GM19452 (cell line): ENCODE results near the gene CPNE2.
"Not testable (repeated sequence)": the region's sequence is repeated elsewhere in the genome, so short reads cannot be mapped to it uniquely, and the experiment has no call there.

ENCODE experiments used
- ATAC-seq: cut with Tn5 transposase; IDR thresholded peaks from one replicate; pipeline ENCODE4 v1.9.1; 2021; ENCODE audit not compliant: unreplicated experiment

The CPNE2 gene

DNA sequence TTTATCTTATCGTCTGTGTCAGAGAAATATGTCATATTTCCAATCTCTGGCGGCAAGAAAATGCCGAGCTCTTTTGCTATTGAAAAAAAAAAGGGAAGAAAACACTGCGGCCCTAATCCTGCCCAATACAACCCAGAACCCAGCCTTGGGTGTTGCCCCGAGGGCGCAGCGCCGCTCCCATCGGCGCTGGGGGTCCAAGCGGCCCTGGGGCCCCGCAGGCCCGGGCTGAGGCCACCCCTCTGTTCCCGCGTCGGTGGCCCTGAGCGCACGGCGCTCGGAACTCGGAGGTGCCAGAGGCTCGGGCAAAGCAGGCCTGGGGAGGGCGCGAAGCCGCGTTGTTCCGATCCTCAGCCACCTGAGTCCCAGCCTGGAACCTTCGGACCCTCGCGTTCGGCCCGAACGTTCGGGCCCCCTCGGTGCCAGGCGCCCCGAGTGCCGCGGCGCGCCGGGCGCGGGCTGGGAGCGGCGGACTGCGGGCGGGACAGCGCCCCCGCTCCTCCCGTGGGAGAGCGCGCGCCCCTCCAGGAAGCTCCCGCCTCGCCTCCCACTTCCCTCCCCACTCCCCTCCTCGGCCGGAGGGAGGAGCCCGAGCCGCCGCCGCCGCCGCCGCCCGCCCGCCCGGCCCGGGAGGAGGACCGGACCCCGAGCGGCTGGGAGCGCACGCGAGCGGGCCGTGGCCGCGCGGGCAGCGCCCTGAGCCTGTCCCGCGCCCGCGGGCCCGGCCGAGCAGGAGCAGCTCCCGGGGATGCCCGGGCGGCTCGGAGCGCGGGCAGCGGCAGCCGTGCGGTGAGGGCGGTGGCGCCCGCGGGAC, at the start of gene CPNE2:
CPNE2 (plus strand) TSS at position 609 of the 811 bp plus-strand sequence. CDS start 18,160 bp downstream, outside the sequence.
- no peak for ATAC-seq

DNA sequence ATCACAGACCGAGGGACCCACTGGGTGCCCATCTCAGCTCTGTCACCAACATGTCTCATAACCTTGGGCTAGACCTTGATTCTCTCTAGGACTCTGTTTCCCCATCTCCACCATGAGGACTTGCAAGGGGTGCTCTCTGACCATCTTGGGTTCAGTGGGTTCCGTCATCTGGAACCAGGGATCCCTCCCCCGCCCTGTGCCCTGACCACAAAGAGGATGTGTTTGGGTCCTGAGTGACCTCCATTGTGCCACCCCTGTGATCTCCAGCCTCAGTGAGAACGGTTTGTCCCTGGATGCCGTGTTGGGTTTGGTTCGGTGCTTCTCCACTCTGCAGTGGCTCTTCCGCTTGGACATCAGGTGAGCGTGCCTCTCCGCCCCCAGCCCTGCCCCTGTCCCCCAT, 49.1 kb upstream of the CPNE2 start:
- no peak for ATAC-seq

DNA sequence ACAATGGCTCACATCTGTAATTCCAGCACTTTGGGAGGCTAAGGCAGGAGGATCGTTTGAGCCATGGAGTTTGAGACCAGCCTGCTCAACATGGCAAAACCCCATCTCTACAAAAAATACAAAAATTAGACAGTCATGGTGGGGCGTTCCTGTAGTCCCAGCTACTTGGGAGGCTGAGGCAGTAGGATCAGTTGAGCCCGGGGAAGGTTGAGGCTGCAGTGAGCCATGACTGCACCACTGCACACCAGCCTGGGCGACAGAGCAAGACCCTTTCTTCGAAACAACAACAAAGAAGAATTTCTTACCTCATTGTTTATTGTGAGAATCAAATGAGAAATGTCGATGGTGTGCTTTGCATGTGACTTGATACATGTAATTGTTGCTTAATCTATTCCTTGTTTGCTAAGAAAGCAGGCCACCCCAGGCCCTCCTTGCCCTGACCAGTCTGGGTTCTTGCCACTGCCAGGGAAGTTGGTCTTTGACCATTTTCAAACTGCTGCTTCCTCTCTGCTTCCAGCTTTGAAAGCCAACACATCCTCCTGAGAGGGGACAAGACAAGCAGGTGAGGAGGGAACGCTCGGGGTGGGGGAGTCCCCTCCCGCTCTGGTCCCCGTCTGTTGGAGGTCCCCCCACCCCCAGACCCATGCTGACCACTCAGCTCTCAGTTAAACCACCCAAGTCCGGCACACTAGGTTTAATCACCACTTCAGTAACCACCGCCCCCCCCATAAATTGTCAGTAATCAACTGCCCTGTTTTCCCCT, 47.3 kb upstream of the CPNE2 start:
- ATAC-seq = no peak

- no peak for ATAC-seq
Observed at GRCh38 chr16:57045694-57046381, 46.5 kb upstream of the CPNE2 start.

DNA sequence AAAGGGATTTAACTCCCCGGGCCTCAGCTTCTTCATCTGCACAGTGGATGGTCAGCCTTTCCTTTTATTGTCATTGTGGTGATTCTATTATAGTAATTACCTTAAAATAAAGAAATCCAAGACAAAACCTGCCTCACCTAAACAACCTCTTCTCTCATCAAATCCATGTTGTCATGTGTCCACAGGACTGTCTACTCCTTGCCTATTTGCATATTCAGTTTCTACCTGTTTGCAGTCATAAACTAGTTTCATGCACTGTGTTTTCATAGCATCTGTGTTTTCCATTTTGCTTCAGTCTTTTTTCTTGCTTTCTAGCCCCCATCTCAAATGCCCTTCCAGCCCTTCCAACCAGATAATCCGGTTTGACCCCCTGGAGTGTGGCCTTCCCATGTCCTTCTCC, 44.3 kb upstream of the CPNE2 start:
- no peak for ATAC-seq

DNA sequence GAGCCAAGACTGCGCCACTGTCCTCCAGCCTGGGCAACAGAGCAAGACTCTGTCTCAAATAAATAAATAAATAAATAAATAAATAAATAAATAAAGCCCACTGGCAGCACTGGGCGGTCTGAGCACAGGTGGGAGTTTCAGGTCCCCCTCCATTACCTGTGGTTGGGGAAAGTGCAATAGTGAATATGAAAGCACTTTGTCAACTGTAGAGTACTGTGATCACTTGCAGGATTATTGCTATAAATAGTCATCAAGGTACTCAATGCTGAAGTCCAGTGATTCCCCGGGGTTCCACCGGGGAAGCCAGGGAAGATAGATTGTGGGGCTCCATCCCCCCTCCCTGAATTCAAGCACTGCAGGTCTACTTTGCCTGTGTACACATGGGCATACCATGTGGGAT, 42.7 kb upstream of the CPNE2 start:
- peak; percentile 64 for ATAC-seq

DNA sequence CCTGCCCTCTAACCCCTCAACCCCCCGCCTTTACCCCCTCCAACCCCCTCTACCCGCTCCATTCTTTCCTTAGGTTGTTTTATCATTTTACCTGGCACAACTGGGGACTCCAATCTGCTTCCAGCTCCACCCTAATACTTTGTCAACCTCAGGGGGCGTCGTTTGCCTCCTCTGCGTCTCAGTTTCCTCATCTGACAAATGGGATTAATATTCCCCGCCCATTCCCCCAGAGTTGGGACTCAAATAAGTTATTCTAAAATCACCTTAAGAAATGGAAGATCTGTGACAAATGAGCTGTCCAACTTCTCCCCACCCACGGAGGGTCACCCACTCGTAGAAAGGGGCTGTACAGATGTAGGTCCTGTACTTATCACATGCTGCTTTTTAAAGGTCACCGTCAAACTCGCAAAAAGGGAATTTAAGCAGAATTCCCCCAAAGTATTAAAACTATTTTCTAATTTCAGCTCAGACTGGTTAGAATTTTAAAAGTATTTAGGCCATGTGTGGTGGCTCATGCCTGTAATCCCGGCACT, 40.6 kb upstream of the CPNE2 start:
- ATAC-seq = no peak

DNA sequence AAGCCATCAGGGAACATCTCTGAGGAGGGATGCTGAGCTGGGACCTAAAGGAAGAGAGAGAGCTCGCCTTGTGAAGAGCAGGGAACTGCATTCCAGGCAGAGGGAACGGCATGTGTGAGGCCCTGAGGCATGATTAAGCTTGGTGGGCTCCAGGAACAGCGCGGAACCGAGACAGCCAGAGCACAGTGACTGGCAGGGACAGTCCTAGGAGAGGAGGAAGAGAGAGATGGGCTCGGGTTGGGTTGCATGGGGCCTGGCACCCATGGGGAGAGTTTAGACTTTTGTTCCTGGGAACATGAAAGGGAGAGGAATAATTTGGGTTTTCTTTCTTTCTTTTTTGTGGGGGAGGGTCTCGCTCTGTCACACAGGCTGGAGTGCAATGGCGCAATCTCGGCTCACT, 39.2 kb upstream of the CPNE2 start:
- no peak for ATAC-seq

DNA sequence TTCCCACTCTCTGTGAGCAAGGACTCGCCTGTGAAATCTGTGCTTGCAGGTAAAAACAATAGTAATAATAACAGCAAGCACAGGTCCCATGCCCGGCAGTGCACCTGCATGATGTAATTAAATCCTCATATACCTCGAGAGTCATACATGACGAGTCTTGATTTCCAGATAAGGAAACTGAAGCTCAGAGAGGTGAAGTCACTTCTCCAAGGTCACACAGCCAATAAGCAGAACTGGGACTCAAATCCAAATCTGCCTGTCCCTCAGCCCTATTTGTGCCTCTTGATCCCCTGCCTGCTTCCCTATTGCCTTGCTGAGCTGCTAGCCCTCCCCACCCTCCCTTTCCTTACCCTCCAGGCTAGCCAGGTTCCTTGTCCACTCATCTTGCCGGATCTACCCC, 38.0 kb upstream of the CPNE2 start:
- no peak for ATAC-seq

- no peak for ATAC-seq
Observed at GRCh38 chr16:57054771-57055170, 37.6 kb upstream of the CPNE2 start.

DNA sequence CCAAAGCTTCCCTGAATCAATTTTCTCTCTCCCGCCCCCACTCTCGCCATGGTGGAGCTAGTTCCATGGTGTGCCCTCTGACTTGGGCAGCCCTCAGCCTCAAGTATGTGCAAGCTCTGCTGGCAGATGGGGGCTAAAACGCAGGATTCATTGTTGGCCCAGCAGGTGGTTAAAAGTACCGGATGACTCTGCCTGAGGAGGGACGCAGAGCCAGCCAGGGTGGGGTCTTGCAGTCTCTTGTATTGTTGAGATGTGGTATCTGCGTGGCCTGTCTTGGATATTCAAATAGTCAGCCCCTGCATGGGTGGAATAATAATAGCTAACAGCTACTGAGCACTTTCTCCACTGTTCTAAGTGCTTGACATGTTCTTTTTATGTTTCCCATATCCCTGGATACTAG, 36.7 kb upstream of the CPNE2 start:
- ATAC-seq = no peak

DNA sequence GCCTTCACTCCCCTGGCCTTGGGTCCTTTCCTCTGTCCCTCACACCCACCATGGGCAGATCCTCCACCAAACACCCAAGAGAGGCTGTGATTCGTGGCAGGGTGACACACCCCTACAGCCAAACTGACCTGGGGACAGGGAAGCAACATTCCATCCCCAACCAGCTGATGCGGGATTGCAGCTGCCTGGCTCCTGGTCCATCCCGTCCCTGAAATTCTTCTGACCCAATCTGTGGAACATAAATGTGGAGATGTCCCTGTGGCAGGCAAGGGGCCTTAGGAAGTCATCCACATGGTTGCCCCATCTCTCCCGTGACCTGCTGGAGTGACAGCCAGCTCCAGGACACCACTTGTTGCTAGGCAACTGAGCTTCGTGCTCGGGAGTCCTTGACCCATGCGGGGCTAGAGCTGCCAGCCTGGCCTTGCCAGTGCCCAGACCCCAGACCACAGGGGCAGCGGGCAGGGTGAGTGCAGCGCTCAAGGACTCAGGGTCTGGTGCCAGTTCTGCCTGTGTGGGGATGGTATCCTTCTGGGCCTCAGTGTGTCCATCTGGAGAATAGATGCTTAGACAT, 34.0 kb upstream of the CPNE2 start:
- no peak for ATAC-seq

DNA sequence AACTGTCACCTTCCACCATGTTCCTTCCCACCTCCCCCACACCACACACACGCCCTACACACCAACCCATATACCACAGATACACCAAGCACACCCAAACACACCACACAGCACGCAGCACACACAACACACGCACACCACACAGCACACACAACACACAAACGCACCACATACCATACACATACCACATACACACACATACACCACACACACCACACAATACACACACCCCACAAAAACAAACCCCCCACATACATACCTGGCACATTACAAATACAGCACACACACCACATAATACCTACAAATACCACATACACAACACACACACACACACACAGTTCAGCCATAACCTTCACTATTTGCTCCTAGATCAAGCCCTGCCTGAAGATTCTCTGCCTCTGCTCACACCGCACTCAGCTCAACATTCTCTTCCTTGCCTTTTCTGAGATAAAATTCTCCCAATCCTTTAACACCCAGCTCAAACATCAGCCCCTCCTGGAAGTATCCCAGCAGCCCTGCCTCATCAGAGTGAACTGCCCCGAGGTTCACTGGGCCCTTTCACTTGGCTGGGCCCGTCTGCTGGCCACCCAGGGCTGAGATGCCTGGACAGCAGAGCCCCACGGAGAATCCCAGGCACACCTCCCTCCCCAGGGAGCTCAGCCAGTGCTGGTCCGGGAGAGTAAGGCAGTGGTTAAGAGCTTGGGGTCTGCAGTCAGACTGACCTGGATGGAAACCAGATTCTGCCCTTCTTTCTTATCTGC, 31.9 kb upstream of the CPNE2 start:
- no peak for ATAC-seq

DNA sequence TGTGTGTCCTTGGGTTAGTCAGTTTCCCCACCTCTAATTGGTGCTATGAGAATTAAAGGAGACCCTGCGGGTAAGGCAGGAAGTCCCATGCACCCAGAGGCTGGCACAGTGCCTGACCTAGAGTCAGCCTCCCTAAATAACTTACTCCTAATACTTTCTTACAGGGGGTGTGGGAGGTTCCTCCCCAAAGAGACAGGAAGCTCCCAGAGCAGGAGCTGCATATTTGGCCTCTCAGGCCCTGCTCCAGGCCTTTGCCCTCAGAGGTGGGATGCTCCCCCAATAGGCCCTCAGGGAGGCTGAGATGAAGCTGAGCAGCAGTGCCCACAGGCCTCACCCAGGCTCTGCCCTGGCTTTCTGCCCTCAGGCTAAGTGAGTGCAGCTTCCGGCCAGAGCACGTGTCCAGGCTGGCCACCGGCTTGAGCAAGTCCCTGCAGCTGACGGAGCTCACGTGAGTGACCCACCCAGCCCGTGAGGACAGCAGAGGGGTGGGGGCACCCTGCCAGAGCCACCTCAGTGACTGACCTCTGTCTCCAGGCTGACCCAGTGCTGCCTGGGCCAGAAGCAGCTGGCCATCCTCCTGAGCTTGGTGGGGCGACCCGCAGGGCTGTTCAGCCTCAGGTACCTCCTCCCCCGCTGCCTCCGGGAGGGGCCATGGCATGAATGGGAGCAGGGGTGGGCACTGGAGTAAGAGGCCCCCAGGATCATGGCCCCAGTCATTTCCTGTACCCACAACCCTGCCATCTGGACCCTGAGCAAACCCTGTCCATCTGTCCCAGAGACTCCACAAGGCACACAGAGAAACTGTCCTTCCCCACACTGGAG, 31.1 kb upstream of the CPNE2 start:
- no peak for ATAC-seq

DNA sequence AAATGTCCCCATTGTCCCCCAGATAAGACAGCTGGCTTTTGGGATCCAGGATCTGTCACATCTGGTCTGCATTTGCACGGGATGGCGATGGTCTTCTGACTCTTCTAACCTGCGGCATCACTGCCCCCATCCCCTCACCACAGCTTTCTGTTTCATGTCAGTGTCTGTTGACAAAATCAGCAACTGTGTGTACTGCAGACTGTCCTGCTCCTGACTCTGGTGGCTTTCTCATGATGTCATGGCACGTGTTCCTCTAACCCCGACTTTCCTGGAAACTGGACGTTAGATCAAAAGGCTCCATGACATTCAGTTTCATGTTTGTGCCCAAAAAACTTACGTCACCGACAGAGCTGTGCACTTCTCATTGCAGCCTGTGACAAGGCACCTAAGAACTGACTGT, 30.1 kb upstream of the CPNE2 start:
- ATAC-seq = no peak

DNA sequence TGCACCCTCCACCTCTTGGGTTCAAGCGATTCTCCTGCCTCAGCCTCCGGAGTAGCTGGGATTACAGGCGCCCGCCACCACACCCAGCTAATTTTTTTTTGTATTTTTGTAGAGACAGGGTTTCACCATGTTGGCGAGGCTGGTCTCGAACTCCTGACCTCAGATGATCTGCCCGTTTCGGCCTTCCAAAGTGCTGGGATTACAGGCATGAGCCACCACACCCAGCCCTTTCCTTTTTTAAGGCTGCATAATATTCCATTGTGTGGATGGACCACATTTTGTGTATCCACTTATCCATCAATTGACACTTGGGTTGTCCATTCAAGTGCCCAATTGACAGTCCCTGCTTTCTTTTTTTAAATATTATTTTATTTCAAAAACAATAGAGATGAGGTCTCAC, 29.2 kb upstream of the CPNE2 start:
- not testable (repeated sequence) for ATAC-seq

DNA sequence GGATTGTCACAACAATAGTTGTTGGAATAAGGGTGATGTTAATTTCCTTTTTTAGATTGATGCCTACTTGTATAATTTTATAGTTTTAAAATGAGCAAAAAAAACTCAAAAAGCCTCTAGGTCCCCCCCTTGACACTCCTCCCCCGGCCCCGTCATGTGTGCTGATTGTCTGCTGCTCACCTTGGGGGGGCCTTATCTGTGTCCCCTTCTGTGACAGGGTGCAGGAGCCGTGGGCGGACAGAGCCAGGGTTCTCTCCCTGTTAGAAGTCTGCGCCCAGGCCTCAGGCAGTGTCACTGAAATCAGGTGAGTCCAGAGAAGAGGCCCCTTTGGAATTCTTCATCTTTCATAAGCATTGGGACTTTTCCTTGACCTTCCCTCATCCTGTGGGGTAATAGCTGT, 27.4 kb upstream of the CPNE2 start:
- no peak for ATAC-seq

DNA sequence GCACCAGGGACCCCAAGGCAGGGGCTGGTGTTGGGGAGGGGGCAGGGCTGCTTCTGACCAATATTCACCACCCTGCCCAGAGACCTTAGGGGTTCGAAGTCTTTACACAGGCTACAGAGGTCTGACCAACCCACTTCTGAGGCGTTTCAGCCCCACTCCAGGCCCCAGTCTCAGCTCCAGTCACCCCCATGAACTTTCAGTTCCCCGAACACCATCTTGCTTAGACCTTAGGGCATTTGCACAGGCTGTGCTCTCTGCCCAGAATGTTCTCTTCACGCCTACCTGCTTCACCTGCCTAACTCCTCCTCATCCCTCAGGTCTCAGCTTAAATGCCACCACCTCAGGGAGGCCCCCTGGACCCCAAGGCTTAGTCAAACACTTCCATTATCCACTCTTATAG, 25.8 kb upstream of the CPNE2 start:
- ATAC-seq = no peak

GRCh38 chr16:57067347-57067746, 25.0 kb upstream of the CPNE2 start:
- no peak for ATAC-seq

GRCh38 chr16:57069053-57069452, 23.3 kb upstream of the CPNE2 start:
- no peak for ATAC-seq
